Measurements from ENCODE around the gene FBXL22.

DNA sequence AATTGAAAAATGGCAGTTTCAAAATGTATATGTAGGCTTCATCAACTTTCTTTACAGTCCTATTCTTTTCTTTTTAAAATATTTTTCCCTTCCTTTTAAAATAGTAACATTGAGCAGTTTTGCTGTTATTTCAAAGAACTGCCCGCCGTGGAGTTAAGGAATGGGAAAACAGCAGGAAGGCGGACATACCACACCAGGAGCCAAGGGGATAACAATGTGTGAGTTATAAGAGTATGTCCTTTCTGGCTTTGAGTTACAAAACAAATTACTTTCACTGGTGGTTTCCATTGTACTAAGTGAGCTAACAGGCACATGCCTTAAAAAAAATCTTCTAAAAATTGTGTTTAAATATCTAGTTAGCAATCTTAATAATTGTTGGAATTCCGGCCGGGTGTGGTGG lies 37.4 kb upstream of the FBXL22 start:
- TF ChIP-seq SPI1 (IDR thresholded peaks at IDR 0.05; ENCODE audit: borderline replicate concordance, low read depth), result no peak
- no peak for TF ChIP-seq POLR2AphosphoS5 (IDR thresholded peaks at IDR 0.05; ENCODE audit: low read depth)
- TF ChIP-seq, protein P1, sequence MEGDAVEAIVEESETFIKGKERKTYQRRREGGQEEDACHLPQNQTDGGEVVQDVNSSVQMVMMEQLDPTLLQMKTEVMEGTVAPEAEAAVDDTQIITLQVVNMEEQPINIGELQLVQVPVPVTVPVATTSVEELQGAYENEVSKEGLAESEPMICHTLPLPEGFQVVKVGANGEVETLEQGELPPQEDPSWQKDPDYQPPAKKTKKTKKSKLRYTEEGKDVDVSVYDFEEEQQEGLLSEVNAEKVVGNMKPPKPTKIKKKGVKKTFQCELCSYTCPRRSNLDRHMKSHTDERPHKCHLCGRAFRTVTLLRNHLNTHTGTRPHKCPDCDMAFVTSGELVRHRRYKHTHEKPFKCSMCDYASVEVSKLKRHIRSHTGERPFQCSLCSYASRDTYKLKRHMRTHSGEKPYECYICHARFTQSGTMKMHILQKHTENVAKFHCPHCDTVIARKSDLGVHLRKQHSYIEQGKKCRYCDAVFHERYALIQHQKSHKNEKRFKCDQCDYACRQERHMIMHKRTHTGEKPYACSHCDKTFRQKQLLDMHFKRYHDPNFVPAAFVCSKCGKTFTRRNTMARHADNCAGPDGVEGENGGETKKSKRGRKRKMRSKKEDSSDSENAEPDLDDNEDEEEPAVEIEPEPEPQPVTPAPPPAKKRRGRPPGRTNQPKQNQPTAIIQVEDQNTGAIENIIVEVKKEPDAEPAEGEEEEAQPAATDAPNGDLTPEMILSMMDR (IDR thresholded peaks at IDR 0.05; ENCODE audit: insufficient read depth, low read length), result no peak
- no peak for TF ChIP-seq GABPA (IDR thresholded peaks at IDR 0.05; ENCODE audit: low read depth)
